Ishikawa (cell line): ENCODE data around the gene PAM16.

Experiments used
- CREB1 ChIP-seq: IDR thresholded peaks from 2 replicates; pipeline ENCODE4 v1.6.1; 2012; ENCODE audit warnings: low read depth
- EGR1 ChIP-seq: IDR thresholded peaks from 2 replicates; pipeline ENCODE4 v1.6.1; 2012
- RAD21 ChIP-seq: IDR thresholded peaks from 2 replicates; pipeline ENCODE4 v1.6.1; 2012; ENCODE audit warnings: low read depth
- TAF1 ChIP-seq: IDR thresholded peaks from 2 replicates; pipeline ENCODE4 v1.6.1; 2012; ENCODE audit warnings: low read depth, mild to moderate bottlenecking

- TF ChIP-seq CREB1 (no peak), RAD21 (peak; percentile 97), TAF1 (no peak), EGR1 (no peak)
Measured at GRCh38 chr16:4358831-4359561, 7.9 kb upstream of the PAM16 start.
